NCI-H345 (cell line): ENCODE results near the gene NCL.
"Not testable (repeated sequence)": the region's sequence is repeated elsewhere in the genome, so short reads cannot be mapped to it uniquely, and the experiment has no call there.

ENCODE experiments used
- DNase-seq: peaks from one replicate; lab custom pipeline; 2025; lab: John Stamatoyannopoulos, UW

NCL gene

DNA sequence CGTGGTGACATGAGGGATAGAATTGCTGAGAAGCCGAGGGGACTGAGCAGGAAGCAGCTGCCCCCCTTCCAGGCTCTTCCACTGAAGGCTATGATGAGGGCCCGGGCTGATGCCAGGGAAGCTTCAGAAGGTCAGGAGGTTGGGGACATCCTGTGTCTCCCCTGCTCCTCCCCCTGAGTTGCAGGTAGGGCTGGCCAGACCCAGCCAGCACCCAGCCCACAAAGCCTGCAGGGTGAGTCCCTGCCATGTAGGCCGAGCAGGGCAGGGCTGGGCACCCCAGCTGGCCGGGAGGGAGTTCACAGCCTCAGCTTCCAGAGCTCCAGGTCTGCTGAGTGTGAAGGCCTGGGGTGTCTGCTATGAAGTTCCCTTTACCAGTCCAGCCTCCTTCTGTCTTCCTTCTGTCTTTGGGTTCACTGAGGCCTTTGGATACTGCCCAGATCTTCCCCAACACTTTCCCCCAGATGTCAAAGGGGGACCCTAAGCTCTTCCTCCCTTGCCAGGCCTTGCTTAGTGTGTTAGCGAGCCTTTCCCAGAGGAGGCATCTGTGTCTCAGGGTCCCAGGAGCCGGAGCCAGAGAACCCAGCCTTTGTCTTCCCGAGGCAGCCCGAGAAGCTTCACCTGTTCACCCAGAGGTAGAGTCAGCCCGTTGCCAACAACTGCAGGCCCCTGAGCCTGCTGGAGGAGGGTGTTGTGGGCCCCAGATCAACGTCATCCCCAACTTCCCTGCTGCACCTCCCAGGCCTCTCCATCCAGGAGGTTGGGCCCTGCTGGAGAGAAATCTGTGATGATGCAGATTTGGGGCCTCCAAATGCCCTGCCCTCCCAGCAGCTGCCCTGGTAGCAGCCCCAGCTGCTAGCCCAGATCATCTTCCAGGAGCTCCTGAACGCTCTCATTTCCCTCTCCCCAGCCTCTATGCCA is 3.6 kb upstream of the NCL start:
- DNase-seq, result no peak

DNA sequence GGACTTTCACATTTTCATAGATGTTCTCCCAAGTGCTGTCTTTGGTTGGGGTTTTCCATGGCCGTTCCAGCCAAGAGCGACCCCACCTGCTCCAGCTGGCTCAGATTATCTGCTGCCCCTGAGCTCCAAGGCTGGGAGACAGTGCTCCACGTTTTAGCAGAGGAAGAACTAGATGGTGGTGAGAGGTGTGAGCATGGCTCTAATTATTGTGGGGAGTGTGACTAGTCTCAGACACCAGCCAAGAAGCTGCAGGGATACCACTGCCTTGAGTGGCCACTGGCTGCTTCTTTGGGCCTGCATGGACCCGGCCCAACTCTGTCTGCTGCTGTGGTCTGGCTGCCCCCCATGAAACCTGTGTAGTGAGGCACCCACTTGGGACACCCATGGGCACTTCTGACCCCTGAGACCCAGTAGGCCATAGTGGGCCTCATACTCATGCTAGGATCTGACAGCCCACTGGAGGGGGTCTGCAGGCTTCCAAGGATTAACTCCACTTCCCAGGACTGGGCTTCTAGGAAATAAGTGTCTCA is 2.8 kb upstream of the NCL start:
- no peak for DNase-seq

DNA sequence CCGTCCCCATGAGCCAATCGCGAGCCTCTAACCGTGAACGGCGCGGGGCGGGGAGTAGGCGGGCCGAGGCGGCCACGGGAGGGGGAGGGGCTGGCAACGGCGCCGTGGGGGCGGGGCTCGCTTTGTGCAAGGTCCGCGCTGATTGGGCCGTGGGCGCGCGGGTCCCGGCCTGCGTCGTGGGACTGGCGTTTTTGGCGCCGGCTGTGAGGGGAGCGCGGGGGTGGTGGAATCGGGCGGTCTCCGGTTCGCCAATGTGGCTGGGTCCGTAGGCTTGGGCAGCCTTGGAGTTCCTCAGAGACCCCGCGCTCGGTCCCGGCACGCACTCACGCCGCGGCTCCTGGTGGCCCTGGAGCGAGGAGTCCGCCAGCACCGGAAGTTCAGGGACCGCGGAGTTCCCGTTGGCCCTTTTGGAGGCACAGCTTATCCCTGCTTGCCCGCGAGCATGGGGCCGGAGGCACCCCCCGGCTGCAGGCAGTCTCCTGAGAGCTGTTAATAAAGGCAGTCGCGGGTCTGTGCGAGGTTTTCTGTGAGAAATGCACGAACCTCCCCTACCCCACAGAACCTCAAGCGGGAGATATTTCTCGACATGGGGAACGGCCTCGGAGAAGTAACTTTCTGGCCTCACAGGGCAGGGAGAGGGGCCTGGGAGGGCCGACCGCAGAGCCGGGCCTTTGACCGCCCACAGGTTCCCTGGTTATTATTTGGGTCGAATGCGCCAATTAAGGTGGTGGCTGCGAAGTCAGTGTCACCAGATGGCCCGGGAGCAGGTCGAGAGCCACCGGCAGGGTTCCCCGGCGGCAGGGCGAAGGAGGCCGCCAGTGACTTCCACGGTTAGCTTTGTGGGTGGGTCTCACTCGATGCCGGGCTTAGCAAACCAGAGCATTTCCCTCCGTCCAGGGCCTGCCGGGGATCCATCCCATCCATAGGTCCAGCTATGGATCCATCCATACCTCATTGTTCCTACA is 574 bp upstream of the NCL start:
- peak; percentile 98 for DNase-seq

DNA sequence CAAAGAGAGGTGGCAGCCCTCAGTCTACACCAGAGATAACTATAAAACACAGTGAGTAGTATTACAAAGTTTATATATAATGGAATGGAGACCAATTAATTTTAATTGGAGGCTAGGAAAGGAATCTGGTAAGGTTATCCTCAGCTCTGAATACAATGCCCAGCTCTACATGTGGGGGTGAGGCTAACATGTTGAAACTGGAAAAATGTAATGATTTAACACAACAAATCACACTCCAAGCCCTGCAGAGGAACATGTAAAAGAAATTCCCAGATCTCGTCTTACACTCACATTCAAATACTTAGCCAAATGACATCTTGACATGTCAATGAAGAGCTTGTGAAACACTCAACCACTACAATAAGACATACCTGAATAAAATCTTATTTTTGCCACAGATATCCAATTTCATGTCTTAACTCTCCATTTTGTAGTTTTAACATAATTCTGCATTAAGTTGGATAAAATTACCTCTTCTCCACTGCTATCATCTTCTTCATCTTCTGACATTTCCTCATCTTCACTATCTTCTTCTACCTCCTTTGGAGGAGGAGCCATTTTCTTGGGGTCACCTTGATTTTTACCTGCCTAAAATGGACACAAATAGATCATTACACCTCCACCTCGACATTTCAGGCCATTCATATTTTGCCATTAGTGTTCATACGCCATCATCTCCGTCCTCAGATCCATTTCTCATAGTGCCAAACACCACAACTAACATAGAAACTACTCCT is 1.4 kb downstream of the NCL start:
- no peak for DNase-seq

DNA sequence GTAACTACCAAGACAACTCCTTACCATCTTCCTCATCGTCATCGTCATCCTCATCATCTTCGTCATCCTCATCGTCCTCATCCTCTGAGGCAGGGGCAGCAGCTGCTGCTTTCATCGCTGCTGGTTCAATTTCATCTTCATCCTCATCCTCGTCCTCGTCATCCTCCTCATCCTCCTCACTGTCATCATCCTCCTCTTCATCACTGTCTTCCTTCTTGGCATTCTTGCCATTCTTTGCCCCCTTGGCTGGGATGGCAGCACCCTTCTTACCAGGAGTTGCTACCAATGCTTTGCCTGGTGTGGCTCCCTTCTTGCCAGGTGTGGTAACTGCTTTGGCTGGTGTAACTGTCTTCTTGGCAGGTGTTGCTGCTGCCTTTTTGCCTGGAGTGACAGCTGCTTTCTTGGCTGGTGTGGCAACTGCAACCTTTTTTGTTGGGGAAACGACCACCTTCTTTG is 2.7 kb downstream of the NCL start:
- DNase-seq, result no peak

DNA sequence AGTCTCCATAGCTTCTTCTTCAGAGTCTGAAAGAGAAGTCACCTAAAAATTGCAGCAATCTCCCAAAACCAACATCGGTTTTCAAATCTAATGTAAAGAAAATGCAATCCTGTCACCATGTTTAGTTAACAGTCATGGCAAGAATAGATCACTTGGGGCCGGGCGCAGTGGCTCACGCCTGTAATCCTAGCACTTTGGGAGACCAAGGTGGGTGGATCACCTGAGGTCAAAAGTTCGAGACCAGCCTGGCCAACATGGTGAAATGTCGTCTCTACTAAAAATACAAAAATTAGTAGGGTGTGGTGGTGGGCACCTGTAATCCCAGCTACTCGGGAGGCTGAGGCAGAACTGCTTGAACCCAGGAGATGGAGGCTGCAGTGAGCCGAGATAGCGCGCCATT is 3.4 kb downstream of the NCL start:
- DNase-seq, result not testable (repeated sequence)

DNA sequence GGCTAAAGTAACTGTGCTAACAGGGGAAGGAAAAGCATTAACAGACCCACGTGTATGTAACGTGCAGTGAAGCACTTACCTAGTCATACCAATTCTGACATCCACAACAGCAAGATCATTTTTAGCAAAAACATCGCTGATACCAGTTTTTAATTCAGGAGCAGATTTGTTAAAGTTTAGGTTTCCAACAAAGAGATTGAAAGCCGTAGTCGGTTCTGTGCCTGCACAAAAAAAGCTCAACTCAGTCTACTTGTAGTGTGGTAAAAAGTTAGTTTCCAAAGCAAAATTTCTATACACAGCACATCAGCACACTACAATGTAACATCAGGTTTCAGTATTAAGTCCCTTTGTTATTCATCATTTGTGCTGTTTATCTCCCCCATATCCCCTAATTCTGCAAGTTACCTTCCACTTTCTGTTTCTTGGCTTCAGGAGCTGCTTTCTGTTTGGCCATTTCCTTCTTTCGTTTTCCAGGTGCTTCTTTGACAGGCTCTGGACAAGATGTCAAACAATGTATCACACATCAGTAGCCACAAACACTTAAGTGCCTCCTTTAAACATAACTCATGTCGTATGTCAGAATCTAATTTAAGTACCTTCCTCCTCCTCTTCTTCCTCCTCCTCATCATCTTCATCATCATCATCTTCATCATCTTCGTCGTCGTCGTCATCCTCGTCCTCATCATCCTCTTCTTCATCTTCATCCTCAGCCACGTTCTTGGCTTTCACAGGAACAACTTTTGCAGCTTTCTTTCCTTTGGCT is 4.0 kb downstream of the NCL start:
- no peak for DNase-seq

DNA sequence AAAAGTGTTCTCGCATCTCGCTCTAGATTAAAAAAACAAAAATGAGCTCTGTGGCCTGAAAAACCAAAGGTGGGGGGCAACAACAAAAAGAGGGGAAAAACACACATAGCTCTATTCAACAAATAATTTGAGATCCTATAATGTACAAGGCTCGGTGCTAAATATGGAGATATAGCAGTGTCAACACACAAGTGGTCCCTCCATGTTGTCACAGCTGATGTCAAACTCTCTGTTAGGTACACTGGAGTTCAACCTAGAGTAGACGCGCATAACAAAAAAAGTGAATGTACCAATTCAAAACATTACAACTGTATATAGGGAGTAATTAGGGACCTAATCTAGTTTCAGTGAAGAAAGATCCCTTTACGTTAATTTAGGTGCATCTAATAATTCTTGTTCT is 5.9 kb downstream of the NCL start:
- no peak for DNase-seq

DNA sequence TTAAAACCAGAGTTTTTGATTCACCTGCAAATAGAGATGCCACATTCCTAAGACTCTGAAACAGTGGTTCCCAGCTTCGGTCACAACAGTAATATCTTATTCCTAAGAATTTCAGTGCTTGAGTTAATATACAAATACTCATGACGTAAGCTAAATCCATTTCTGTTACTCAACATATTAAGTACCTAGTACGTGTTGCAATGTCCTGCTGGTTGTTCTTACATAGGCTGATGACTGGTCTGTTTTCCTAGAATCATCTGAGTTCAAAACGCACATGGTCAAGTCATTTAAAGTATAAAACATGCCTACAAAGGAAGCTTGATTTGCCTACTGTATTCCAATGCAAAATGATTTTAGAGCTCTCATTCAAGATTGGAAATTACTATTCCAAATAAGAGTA is 7.2 kb downstream of the NCL start:
- no peak for DNase-seq

DNA sequence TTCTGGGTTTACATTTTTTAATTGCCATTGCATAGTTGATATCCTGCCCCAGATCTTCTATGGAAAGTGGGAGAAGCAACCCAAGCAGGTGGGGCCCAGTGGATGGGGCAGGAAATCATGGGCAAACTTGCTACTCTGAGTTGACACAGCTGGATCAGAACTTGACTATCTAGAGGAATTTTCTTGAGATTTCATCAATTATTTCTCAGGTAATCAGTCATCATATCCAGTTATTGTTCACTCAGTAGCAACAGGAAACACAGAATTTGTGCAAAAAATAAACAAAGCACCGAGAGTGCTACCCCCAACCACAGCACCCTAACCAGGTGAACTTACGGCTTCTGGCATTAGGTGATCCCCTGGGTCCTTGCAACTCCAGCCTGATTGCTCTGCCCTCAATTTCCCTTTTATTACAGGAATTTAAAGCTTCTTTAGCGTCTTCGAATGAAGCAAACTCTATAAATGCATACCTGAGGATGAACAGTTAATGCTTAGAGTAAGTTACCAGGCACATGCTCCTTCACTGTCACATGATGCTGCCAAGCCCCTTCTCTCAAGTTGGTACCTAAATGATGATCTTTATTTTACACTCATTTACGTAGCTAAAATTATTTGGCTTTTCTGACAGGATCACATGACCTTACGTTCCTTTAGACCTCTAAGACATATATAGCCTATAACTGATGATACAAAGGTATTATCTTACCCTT is 7.8 kb downstream of the NCL start:
- DNase-seq, result no peak

DNA sequence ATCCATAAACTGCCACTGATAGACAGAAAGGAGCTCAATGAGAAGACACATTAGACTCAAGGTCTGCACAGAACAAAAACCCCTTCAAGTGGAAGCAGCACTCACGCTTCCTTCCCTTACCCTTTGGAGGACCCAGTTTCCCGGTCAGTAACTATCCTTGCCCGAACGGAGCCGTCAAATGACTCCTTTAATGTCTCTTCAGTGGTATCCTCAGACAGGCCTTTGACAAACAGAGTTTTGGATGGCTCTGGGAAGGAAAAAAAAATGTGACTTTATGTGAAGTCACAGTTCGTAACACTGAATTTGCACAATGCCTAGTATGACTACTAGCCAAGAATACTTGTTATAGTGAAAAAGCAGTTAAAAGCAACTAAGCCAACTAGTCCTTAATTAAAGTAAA is 8.4 kb downstream of the NCL start:
- no peak for DNase-seq

DNA sequence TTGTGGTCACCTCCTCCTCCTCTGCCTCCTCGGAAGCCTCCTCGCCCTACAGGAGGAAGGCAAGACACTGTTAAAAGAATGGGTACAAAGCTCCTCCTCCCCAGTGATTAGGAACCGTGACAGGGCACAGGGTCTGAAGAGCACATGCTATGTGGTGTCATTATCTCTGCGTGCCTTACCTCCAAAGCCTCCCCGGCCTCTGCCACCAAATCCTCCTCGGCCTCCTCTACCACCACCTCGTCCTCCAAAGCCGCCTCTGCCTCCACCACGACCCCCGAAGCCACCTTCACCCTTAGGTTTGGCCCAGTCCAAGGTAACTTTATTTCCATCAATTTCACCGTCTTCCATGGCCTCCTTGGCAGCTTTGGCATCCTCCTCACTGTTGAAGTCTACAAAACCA is 9.1 kb downstream of the NCL start:
- DNase-seq, result no peak

DNA sequence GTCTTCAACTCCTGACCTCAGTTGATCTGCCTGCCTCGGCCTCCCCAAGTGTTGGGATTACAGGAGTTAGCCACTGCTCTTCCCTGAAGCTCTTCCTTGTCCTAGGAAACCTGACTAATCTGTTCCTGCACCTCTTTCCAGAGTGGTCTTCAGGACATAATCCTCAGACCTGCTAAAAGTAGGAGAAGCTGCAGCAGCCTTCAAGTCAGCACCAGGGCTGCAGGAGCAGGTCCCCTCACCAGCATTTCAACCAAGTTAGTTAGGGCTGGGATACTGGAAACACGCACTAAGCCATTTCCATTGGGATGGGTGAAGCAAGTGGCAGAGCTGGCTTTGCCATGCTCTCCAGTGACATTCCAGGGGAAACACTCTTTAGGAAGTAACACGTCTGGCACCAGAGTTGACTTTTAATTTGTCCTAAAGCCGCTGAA is 9.9 kb downstream of the NCL start:
- DNase-seq, result no peak

DNA sequence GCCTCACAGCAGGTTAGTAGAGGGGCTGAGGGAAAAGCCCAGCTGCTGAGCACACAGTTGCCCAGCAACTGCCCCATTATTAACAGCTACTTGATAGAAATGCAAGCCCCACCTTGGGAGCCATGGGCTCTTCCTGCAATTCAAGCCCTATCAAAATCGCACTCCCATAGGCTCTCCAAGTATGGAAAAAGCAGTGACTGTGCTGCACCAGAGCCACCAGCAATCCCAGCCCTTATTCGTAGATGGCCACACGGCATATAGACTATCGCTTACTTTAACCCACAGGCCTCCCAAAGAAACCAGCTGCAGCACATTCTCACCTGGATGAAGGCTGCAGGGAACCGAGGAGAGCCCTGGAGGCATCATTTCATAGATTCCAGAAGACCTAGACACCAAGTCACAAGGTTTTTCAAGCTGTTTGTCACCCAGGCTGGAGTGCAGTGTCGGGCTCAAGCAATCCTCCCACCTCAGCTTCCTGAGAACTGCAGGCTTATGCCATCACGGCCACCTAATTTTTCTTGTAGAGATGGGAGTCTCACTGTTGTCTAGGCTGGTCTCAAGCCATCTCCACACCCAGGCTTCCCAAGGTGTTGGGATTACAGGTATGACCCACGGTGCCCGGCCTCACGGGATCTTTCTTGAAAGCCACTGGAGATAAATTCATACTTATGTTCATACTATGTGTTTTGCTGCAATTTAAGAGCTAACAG is 11.3 kb downstream of the NCL start:
- no peak for DNase-seq

DNA sequence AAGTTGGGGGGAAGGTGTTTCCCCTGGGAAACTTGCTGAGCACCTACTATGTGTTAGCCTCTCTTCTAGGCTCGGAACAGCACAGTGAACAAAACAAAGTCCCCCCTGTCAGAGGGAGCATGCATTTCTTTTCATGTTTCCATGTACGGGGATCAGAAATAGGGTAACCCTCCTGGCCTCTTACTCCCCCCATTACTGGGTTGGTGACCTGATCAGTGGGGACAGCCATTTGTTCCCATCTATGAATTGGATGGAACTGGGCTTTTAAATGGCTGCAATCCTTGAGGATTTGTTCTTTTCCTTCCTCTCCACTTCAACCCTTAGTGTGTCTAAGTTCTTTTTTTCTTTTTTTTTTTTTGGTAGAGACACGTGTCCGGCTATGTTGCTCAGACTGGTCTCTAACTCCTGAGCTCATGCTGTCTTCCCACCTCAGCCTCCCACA is 13.7 kb downstream of the NCL start:
- DNase-seq, result no peak

DNA sequence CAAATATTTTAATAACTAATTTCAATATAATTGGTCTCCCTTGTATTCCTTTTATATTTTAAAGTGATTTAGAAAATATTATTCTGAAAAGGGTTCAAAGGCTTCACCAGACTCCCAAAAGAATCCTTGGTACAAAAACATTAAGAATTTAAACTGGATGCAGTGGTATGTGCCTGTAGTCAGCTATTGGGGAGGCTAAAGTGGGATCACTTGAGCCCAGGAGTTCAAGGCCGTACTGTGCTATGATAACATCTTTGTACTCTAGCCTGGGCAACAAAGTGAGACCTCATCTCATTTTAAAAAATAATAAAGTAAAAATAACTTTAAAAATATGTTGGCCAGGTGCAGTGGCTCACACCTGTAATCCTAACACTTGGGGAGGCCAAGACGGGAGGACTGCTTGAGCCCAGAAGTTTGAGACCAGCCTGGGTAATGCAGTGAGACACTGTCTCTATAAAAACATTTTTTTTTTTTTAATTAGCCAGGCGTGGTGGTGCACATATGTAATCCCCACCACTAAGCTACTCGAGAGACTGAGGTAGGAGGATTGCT is 14.7 kb downstream of the NCL start:
- DNase-seq, result no peak

DNA sequence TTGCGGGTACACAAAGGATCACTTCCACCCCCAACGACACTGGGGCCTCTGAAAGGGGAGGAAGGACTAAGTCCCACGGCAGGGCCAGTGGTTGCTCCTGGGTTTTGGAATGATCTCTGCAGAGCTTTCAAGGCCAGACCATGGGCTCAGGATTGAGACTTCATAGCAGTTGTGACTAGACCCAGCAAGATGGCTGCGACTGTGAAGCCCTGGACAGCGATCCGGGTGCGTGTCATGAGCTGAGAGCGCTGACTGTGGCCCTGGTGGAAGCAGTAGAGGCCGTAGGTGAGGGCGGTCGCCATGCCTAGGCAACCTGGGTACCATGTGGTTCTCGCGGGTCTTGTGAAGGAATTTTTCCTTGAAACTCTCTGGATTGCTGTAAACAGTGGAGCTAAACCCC is 27.3 kb downstream of the NCL start:
- no peak for DNase-seq

DNA sequence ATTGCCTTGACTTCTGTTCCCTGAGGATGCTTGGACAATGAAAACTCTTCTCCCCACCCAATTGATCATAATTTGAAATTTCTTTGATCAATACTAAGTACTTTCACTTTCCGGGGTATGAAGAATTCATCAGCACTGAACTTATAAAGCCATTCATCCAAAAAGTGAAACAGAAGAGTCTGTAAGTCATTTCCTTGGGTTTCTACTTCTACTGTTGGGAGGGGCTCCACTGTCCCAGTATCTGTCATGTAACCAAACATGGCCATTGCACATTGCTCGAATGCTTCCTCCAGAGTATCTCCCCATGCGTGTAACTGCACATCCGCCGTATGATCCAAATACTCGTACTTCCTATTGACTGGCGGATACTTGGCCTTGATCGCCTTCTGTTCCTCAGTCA is 30.3 kb downstream of the NCL start:
- no peak for DNase-seq

DNA sequence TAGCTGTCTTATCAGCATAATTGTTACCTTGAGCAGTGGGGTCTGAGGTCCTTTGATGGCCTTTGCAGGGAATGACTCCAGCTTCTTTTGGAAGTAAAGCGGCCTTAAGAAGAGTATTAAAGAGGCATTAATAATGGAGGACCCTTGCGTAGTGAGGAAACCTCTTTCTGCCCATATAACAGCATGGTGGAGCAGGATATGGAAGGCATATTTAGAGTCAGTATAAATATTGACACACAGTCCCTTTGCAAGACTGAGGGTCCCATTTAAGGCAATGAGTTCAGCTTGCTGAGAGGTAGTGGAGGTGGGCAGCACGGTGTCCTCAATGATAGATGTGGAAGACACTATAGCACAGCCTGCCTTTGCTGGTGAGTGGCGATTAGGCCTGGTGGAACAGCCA is 32.7 kb downstream of the NCL start:
- no peak for DNase-seq
